Caco-2 (cell line): ENCODE measurements around the gene INHA. TPM values are rescaled to one million over a fixed set of nuclear protein-coding genes. Genes with fewer than 3 reads are reported as not detected.

Source experiments
- BruUV-seq: library from RNA; stranded (reverse); fragments of 400-500 nt; replicated peaks from 2 replicates; lab custom pipeline; 2021; lab: Mats Ljungman, UMichigan
- CTCF ChIA-PET: fragments of 300-600 bp; sonication (Branson Sonifier 250); formaldehyde crosslinking; loops from one replicate; lab custom pipeline; 2022; ENCODE audit warnings: antibody characterized with exemption; lab: Charles Lee
- POLR2A ChIA-PET: fragments of 300-600 bp; sonication (Branson Sonifier 250); formaldehyde crosslinking; loops from one replicate; lab custom pipeline; 2022; ENCODE audit warnings: antibody characterized with exemption; lab: Charles Lee
- DNase-seq, 2 experiments: peaks; one replicate each; pipeline versions ENCODE4 v3.0.0 to v3.0.0-alpha.2; 2020 to 2022
- H3K27me3 ChIP-seq: replicated peaks from 2 replicates; pipeline ENCODE4 v1.6.0; 2011; ENCODE audit warnings: low read length; ENCODE audit not compliant: control insufficient read depth, insufficient read depth
- H3K36me3 ChIP-seq: 2 replicates; pipeline ENCODE4 v1.5.1; 2011; ENCODE audit warnings: low read length; ENCODE audit not compliant: control insufficient read depth, insufficient read depth
- H3K4me1 ChIP-seq: fragments of 250-450 bp; sonication (Bioruptor Pico); 2 replicates; pipeline ENCODE4 v1.5.1; 2020; ENCODE audit warnings: mild to moderate bottlenecking
- H3K4me3 ChIP-seq: 2 replicates; pipeline ENCODE4 v1.5.1; 2011; ENCODE audit warnings: low read depth, mild to moderate bottlenecking, control low read depth, low read length
- H3K9me3 ChIP-seq: fragments of 250-450 bp; sonication (Bioruptor Pico); 2 replicates; pipeline ENCODE4 v1.5.1; 2020; ENCODE audit warnings: mild to moderate bottlenecking, moderate library complexity
- H3K27ac Mint-ChIP-seq: one replicate; pipeline ENCODE4 v1.8.0; 2022; ENCODE audit warnings: mixed read lengths; ENCODE audit not compliant: unreplicated experiment
- H3K27me3 Mint-ChIP-seq: one replicate; pipeline ENCODE4 v1.8.0; 2022; ENCODE audit warnings: mixed read lengths; ENCODE audit not compliant: insufficient read depth, unreplicated experiment
- H3K36me3 Mint-ChIP-seq: one replicate; pipeline ENCODE4 v1.8.0; 2022; ENCODE audit warnings: mild to moderate bottlenecking, mixed read lengths; ENCODE audit not compliant: insufficient read depth, unreplicated experiment
- H3K4me1 Mint-ChIP-seq: one replicate; pipeline ENCODE4 v1.8.0; 2022; ENCODE audit warnings: low read depth, mixed read lengths; ENCODE audit not compliant: unreplicated experiment
- H3K4me3 Mint-ChIP-seq: one replicate; pipeline ENCODE4 v1.8.0; 2022; ENCODE audit warnings: mild to moderate bottlenecking, moderate library complexity, mixed read lengths; ENCODE audit not compliant: unreplicated experiment
- H3K9me3 Mint-ChIP-seq: one replicate; pipeline ENCODE4 v1.8.0; 2022; ENCODE audit warnings: mixed read lengths; ENCODE audit not compliant: unreplicated experiment
- CTCF ChIP-seq, 2 experiments: fragments of 200-600 bp in 1 of 2; IDR thresholded peaks; 1 replicate in 1 of 2; 2 replicates in 1 of 2; pipeline versions ENCODE4 v1.5.1 to v1.8.0; 2011 to 2022; ENCODE audit warnings: antibody characterized with exemption in 1 of 2, control low read depth in 1 of 2, inconsistent platforms in 1 of 2, low read depth in 1 of 2, low read length in 1 of 2, mild to moderate bottlenecking in 1 of 2, moderate library complexity in 1 of 2; ENCODE audit not compliant: insufficient read depth in 1 of 2, severe bottlenecking in 1 of 2, unreplicated experiment in 1 of 2
- intact Hi-C: fragments of 100-400 bp; cut with micrococcal nuclease; formaldehyde crosslinking; loops from one replicate; pipeline ENCODE4 v1.10.0; 2022; ENCODE audit not compliant: unreplicated experiment
- total RNA-seq: library from RNA; stranded (reverse); gene quantifications from 2 replicates; pipeline ENCODE4 v1.2.3, GENCODE V29; 2022

The INHA gene
- total RNA-seq, 1 experiment from 2014 or later, result 1.5 TPM

- Mint-ChIP-seq H3K4me3 (no peak overlapping the region), H3K36me3 (peaks cover 22% of the 10 kb centered on the region), H3K27me3 (no peaks in the 10 kb centered on the region), H3K9me3 (no peaks in the 10 kb centered on the region), H3K4me1 (no peaks in the 10 kb centered on the region), H3K27ac (no peak overlapping the region)
- H3K27me3 ChIP-seq, result no peaks in the 10 kb centered on the region
- no TSS peak for BruUV-seq
- TF ChIP-seq CTCF (IDR thresholded peaks at IDR 0.05; ENCODE audit: insufficient read depth in 1 of 2, low read depth in 1 of 2, low read length in 1 of 2, severe bottlenecking in 1 of 2, unreplicated experiment in 1 of 2), result no peak
- DNase-seq, result no peak
- H3K4me1 ChIP-seq, result peaks cover 16% of the 10 kb centered on the region
- ChIA-PET CTCF (no interaction called here), POLR2A (no interaction called here)
- no peak overlapping the region for H3K4me3 ChIP-seq
- no peaks in the 10 kb centered on the region for H3K9me3 ChIP-seq
- H3K36me3 ChIP-seq, result peaks cover 8% of the 10 kb centered on the region
- intact Hi-C loops, result no loop called here
Observed at GRCh38 chr2:219538504-219538951, 33.6 kb upstream of the INHA start.

- Histone ChIP-seq H3K4me3 (no peak overlapping the region), H3K9me3 (no peaks in the 10 kb centered on the region), H3K36me3 (peaks cover 8% of the 10 kb centered on the region), H3K4me1 (peaks cover 16% of the 10 kb centered on the region), H3K27me3 (no peaks in the 10 kb centered on the region)
- POLR2A ChIA-PET, result interaction anchor here (0.6 kb wide), 1 partner anchor 41 kb away, joined by 8 read pairs; the partner anchor contains the start of gene GMPPA
- no peak for TF ChIP-seq CTCF (IDR thresholded peaks at IDR 0.05; ENCODE audit: insufficient read depth in 1 of 2, low read depth in 1 of 2, low read length in 1 of 2, severe bottlenecking in 1 of 2, unreplicated experiment in 1 of 2)
- no TSS peak for BruUV-seq
- H3K27me3 Mint-ChIP-seq, result no peaks in the 10 kb centered on the region
- CTCF ChIA-PET, result interaction anchor here (0.6 kb wide), 1 partner anchor 112 kb away, joined by 9 read pairs; no protein-coding TSS in a partner anchor
- peaks cover 29% of the 10 kb centered on the region for H3K36me3 Mint-ChIP-seq
- no peaks in the 10 kb centered on the region for H3K4me1 Mint-ChIP-seq
- intact Hi-C loops, result no loop called here
- H3K9me3 Mint-ChIP-seq, result no peaks in the 10 kb centered on the region
- no peak for DNase-seq
- H3K27ac Mint-ChIP-seq, result no peak overlapping the region
- H3K4me3 Mint-ChIP-seq, result no peak overlapping the region
Observed at GRCh38 chr2:219538956-219539788, 32.9 kb upstream of the INHA start.

DNA sequence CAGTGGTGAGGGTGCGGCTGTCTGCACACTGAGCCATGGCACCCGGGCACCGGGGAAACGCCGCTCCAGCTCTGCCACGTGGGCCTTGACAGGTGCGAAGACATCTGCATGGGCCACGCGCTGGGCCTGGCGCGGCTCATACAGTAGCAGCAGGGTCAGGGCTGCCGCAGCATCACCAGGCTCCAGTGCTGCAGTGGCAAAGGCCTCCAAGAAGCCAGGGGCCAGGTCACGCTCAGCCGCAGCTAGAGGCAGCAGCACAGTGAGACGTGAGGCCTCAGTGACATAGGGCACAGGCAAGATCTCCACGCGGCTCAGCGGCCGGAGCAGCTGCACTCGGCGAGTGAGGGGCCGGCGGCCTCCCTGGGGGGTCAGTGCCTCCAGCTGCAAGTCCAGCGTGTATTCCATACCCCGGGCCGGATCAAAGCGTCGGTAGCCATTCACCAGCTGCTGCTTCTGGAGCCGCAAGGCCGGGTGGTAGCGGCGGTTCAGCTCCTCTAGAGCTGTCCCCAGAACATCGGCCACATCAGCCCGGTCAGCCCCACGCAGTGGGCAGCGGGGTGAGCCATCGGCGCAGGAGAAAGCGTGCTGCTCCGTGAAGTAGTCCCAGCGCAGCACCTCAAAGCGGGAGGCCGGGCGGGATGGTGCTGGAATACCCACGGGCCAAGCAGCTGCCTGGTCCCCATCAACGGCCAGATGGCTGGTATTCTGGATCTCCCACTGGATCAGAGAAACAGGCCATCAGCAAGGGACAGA lies 32.0 kb upstream of the INHA start:
- Histone ChIP-seq H3K36me3 (peaks cover 8% of the 10 kb centered on the region), H3K4me3 (no peak overlapping the region), H3K9me3 (no peaks in the 10 kb centered on the region), H3K4me1 (peaks cover 24% of the 10 kb centered on the region), H3K27me3 (no peaks in the 10 kb centered on the region)
- no peaks in the 10 kb centered on the region for H3K4me1 Mint-ChIP-seq
- peaks cover 34% of the 10 kb centered on the region for H3K36me3 Mint-ChIP-seq
- ChIA-PET CTCF (interaction anchor here (1.2 kb wide), 1 partner anchor 44 kb away, joined by 4 read pairs; a partner anchor contains a TSS), POLR2A (interaction anchor here (0.6 kb wide), 1 partner anchor 42 kb away, joined by 8 read pairs; the partner anchor contains the start of gene GMPPA)
- H3K27ac Mint-ChIP-seq, result no peak overlapping the region
- BruUV-seq, result no TSS peak
- H3K27me3 Mint-ChIP-seq, result no peaks in the 10 kb centered on the region
- no peak for TF ChIP-seq CTCF (IDR thresholded peaks at IDR 0.05; ENCODE audit: insufficient read depth in 1 of 2, low read depth in 1 of 2, low read length in 1 of 2, severe bottlenecking in 1 of 2, unreplicated experiment in 1 of 2)
- intact Hi-C loops, result no loop called here
- DNase-seq, result no peak
- no peaks in the 10 kb centered on the region for H3K9me3 Mint-ChIP-seq
- H3K4me3 Mint-ChIP-seq, result no peak overlapping the region
